A549 (cell line): ENCODE results near the gene KBTBD6. TPM values are rescaled to one million over a fixed set of nuclear protein-coding genes. Genes with fewer than 3 reads are reported as not detected.
A peak's percentile ranks its signal among the peaks of the same experiment; 100 is the strongest.

Experiments used
- ATAC-seq, 2 experiments: fragments of 200-7000 bp in 1 of 2; fragments of >200 bp in 1 of 2; cut with Nextera tagmentation in 1 of 2; cut with Tn5 transposase in 1 of 2; 3 replicates each; pipeline versions ENCODE4 v1.8.0 to v1.9.1; 2018 to 2020; ENCODE audit warnings: mild to moderate bottlenecking in 1 of 2, moderate library complexity in 1 of 2
- CTCF ChIA-PET: fragments of 300-600 bp; sonication (Branson Sonifier 250); formaldehyde crosslinking; extraction: SDS; loops from one replicate; lab custom pipeline; 2021; ENCODE audit warnings: antibody characterized with exemption, inconsistent platforms; lab: Yijun Ruan, JAX
- POLR2A ChIA-PET: fragments of 350-600 bp; formaldehyde crosslinking; extraction: SDS; loops from one replicate; lab custom pipeline; 2021; ENCODE audit warnings: antibody characterized with exemption, inconsistent platforms; lab: Yijun Ruan, JAX
- DNase-seq, 2 experiments: peaks; one replicate each; pipeline versions ENCODE4 v3.0.0 to v3.0.0-alpha.2; 2011 to 2016; ENCODE audit warnings: low read depth in 1 of 2, low spot score in 1 of 2
- FAIRE-seq: peaks from 2 replicates; lab custom pipeline; 2011; peaks lifted over from hg19 to GRCh38; lab: Jason Lieb, UNC
- H3K27ac ChIP-seq, 2 experiments: fragments of >200 bp; sonication (Bioruptor Twin); formaldehyde crosslinking; 3 replicates each; pipeline ENCODE4 v1.5.1; 2016 to 2017
- H3K4me1 ChIP-seq: fragments of >200 bp; sonication (Bioruptor Twin); formaldehyde crosslinking; 3 replicates; pipeline ENCODE4 v1.6.1; 2016
- H3K4me2 ChIP-seq: fragments of >200 bp; sonication (Bioruptor Twin); formaldehyde crosslinking; 3 replicates; pipeline ENCODE4 v1.6.1; 2016
- H3K4me3 ChIP-seq: fragments of >200 bp; sonication (Bioruptor Twin); formaldehyde crosslinking; 3 replicates; pipeline ENCODE4 v1.5.1; 2016
- H3K9me3 ChIP-seq: fragments of >200 bp; sonication (Bioruptor Twin); formaldehyde crosslinking; 3 replicates; pipeline ENCODE4 v1.6.1; 2016
- CEBPB ChIP-seq, 2 experiments: fragments of >200 bp in 1 of 2; sonication (Bioruptor Twin) in 1 of 2; formaldehyde crosslinking in 1 of 2; IDR thresholded peaks; 2 replicates each; pipeline ENCODE4 v1.6.1; 2012 to 2016
- CHD2 ChIP-seq: fragments of 150-350 bp; IDR thresholded peaks from 2 replicates; pipeline ENCODE4 v1.6.1; 2014; ENCODE audit warnings: low read length; ENCODE audit not compliant: partially characterized antibody
- CHD4 ChIP-seq: fragments of 200-600 bp; sonication (generic); IDR thresholded peaks from 2 replicates; pipeline ENCODE4 v1.6.1; 2016; ENCODE audit warnings: antibody characterized with exemption, mild to moderate bottlenecking, borderline replicate concordance
- CTCF ChIP-seq: fragments of >200 bp; sonication (Bioruptor Twin); formaldehyde crosslinking; IDR thresholded peaks from 3 replicates; pipeline ENCODE4 v1.5.1; 2016
- EHMT2 ChIP-seq: fragments of 200-600 bp; sonication (generic); IDR thresholded peaks from 2 replicates; pipeline ENCODE4 v1.6.1; 2016; ENCODE audit warnings: antibody characterized with exemption, low read depth, mild to moderate bottlenecking, moderate library complexity
- FOSL2 ChIP-seq, 2 experiments: fragments of 450-650 bp in 1 of 2; fragments of >200 bp in 1 of 2; sonication (Bioruptor Twin) in 1 of 2; formaldehyde crosslinking; IDR thresholded peaks; 2 replicates each; pipeline versions ENCODE4 v1.5.0 to v1.6.1; 2016 to 2020; ENCODE audit warnings: mild to moderate bottlenecking in 1 of 2, moderate library complexity in 1 of 2
- FOXS1 ChIP-seq: fragments of 250-450 bp; sonication (Bioruptor Pico); IDR thresholded peaks from 2 replicates; pipeline ENCODE4 v1.5.0; 2020; ENCODE audit warnings: mild to moderate bottlenecking, moderate library complexity
- GATA3 ChIP-seq: IDR thresholded peaks from 2 replicates; pipeline ENCODE4 v1.6.1; 2012; ENCODE audit warnings: borderline replicate concordance
- HES2 ChIP-seq: fragments of >200 bp; sonication (Bioruptor Twin); formaldehyde crosslinking; IDR thresholded peaks from 2 replicates; pipeline ENCODE4 v1.6.1; 2016
- HOXA7 ChIP-seq: fragments of 250-450 bp; sonication (Bioruptor Pico); IDR thresholded peaks from 2 replicates; pipeline ENCODE4 v1.5.0; 2020; ENCODE audit warnings: mild to moderate bottlenecking, moderate library complexity
- JUN ChIP-seq, 2 experiments: fragments of >200 bp; sonication (Bioruptor Twin); formaldehyde crosslinking; IDR thresholded peaks; 2 replicates in 1 of 2; 3 replicates in 1 of 2; pipeline ENCODE4 v1.6.1; 2016 to 2017
- KDM5A ChIP-seq: fragments of 200-600 bp; sonication (generic); IDR thresholded peaks from 2 replicates; pipeline ENCODE4 v1.6.1; 2016; ENCODE audit warnings: antibody characterized with exemption, mild to moderate bottlenecking
- PBX3 ChIP-seq: IDR thresholded peaks from 2 replicates; pipeline ENCODE4 v1.6.1; 2012
- POLR2A ChIP-seq: IDR thresholded peaks from 2 replicates; pipeline ENCODE4 v1.6.1; 2012; ENCODE audit warnings: mild to moderate bottlenecking, low read length
- RAD21 ChIP-seq, 2 experiments: fragments of >200 bp in 1 of 2; sonication (Bioruptor Twin) in 1 of 2; formaldehyde crosslinking in 1 of 2; IDR thresholded peaks in 1 of 2; conservative IDR thresholded peaks in 1 of 2; 2 replicates in 1 of 2; 3 replicates in 1 of 2; pipeline ENCODE4 v1.6.1; 2012 to 2018; ENCODE audit warnings: inconsistent platforms in 1 of 2
- RARB ChIP-seq: fragments of 250-450 bp; sonication (Bioruptor Pico); IDR thresholded peaks from 2 replicates; pipeline ENCODE4 v1.8.0; 2021; ENCODE audit warnings: mild to moderate bottlenecking, moderate library complexity
- RCOR1 ChIP-seq: fragments of 150-350 bp; IDR thresholded peaks from 2 replicates; pipeline ENCODE4 v1.6.1; 2014; ENCODE audit warnings: antibody characterized with exemption, low read length, low read depth
- REST ChIP-seq: fragments of 200-600 bp; sonication (generic); IDR thresholded peaks from 2 replicates; pipeline ENCODE4 v1.6.1; 2016; ENCODE audit warnings: antibody characterized with exemption, mild to moderate bottlenecking, moderate library complexity
- SREBF2 ChIP-seq: fragments of 450-650 bp; IDR thresholded peaks from 2 replicates; pipeline ENCODE4 v1.6.1; 2014; ENCODE audit warnings: mild to moderate bottlenecking, moderate library complexity
- TP53 ChIP-seq: fragments of 250-450 bp; sonication (Bioruptor Pico); IDR thresholded peaks from 2 replicates; pipeline ENCODE4 v1.5.0; 2021; ENCODE audit warnings: mild to moderate bottlenecking, moderate library complexity
- USF2 ChIP-seq: fragments of 450-650 bp; IDR thresholded peaks from 2 replicates; pipeline ENCODE4 v1.6.1; 2014; ENCODE audit warnings: antibody characterized with exemption
- WGBS: methylation state at CpG from one replicate; pipeline ENCODE4 v1.1.6; 2017; ENCODE audit errors: missing lambda C conversion rate; 5-methylcytosine and 5-hydroxymethylcytosine counted together
- polyA minus RNA-seq: library from RNA; depleted of rRNA, polyadenylated mRNA; stranded (reverse); fragments of >200 nt; gene quantifications from 2 replicates; pipeline ENCODE4 v1.2.3, GENCODE V29; 2011; rRNA and poly(A)+ RNA removed
- polyA plus RNA-seq, 4 experiments: library from polyadenylated mRNA; depleted of rRNA in 3 of 4; stranded (reverse); fragments of >200 nt; fragmentation: RNase III in 1 of 4; extraction: RNeasy Plus Mini Kit Qiagen cat#74134 plus additional on column Dnase treatment in 1 of 4; gene quantifications; 2 replicates in 3 of 4; 3 replicates in 1 of 4; pipeline ENCODE4 v1.2.3, GENCODE V29; 2011 to 2017

The KBTBD6 gene
- 5.0 and 5.4 TPM in 2 replicates for polyA plus RNA-seq (2011; rRNA removed)
- polyA plus RNA-seq (2012; cell fraction: cytosol; rRNA removed) = 1.7 and 2.2 TPM in 2 replicates
- polyA plus RNA-seq (2012; cell fraction: nucleus; rRNA removed) = 2.0 and 2.1 TPM in 2 replicates
- polyA plus RNA-seq (2017; fragmentation: RNase III; extraction: RNeasy Plus Mini Kit Qiagen cat#74134 plus additional on column Dnase treatment) = 5.1 to 5.5 TPM (median 5.3 TPM) in 3 replicates
- polyA minus RNA-seq = 9.3 and 10.5 TPM in 2 replicates

- ChIA-PET POLR2A (interaction anchor here (0.6 to 1.3 kb wide), 2 partner anchors 71 to 84 kb away, joined by 4 read pairs; partner anchors contain the start of gene WBP4), CTCF (no interaction called here)
- Histone ChIP-seq H3K4me1 (peaks cover 11% of the 10 kb centered on the region; the same call in 2 of the 3 replicates), H3K4me3 (peak within 1 kb of the TSS; percentile 57), H3K9me3 (no peaks in the 10 kb centered on the region), H3K4me2 (peak within 1 kb of the TSS; percentile 80), H3K27ac (peak within 1 kb of the TSS; percentile 81 to 92)
- no peak for TF ChIP-seq PBX3
- peak; percentile 87 for TF ChIP-seq CHD2
- no peak for TF ChIP-seq FOSL2 (IDR thresholded peaks at IDR 0.05)
- peak; percentile 43; the same call in 1 of the 2 replicates for TF ChIP-seq FOSL2 (CRISPR knock-in tag; IDR thresholded peaks at IDR 0.05)
- no peak for TF ChIP-seq RCOR1
- no peak for TF ChIP-seq RAD21 (conservative IDR thresholded peaks at IDR 0.05 in 1 of 2, IDR thresholded peaks at IDR 0.05 in 1 of 2)
- no peak for TF ChIP-seq CTCF
- no peak for TF ChIP-seq TP53
- peak; percentile 68; the same call in 1 of the 2 replicates for TF ChIP-seq KDM5A
- peak; percentile 60; the same call in 1 of the 2 replicates for TF ChIP-seq GATA3
- TF ChIP-seq REST = peak; percentile 77
- TF ChIP-seq POLR2A = peak; percentile 80
- TF ChIP-seq JUN (IDR thresholded peaks at IDR 0.05) = peak; percentile 57 to 61; a peak in 1 of 5 replicates
- ATAC-seq (peak; percentile 99 to 100), FAIRE-seq (no peak), DNase-seq (peak; percentile 56 to 95)
- WGBS = 1% methylated on average over 25 of the region's 45 CpGs
Measured at GRCh38 chr13:41132512-41133152, at the start of gene KBTBD6. Gene KBTBD6, minus strand, starts transcription at chr13:41132802. Its CDS starts 291 bp downstream, at chr13:41132511.

- FAIRE-seq = no peak
- no peak overlapping the region for H3K4me3 ChIP-seq
- TF ChIP-seq USF2 (no peak), CTCF (no peak), CEBPB (IDR thresholded peaks at IDR 0.05) (no peak), FOXS1 (CRISPR knock-in tag) (no peak), SREBF2 (no peak), HOXA7 (CRISPR knock-in tag) (no peak), CHD4 (no peak), RARB (CRISPR knock-in tag) (no peak), PBX3 (no peak), KDM5A (no peak), POLR2A (no peak), TP53 (no peak), HES2 (no peak), EHMT2 (no peak)
- no peak overlapping the region for H3K4me2 ChIP-seq
- peaks cover 15% of the 10 kb centered on the region for H3K4me1 ChIP-seq
- CTCF ChIA-PET = no interaction called here
- no peak for DNase-seq
- no peak overlapping the region for H3K27ac ChIP-seq
- POLR2A ChIA-PET = no interaction called here
- ATAC-seq = no peak
- no peaks in the 10 kb centered on the region for H3K9me3 ChIP-seq
Measured at GRCh38 chr13:41182231-41182630, 49.6 kb upstream of the KBTBD6 start.
